HepG2 (cell line): ENCODE results near the gene PRR15L. TPM values are rescaled to one million over a fixed set of nuclear protein-coding genes. Genes with fewer than 3 reads are reported as not detected.

Experiments used
- FOXA1 ChIP-seq, 2 experiments: fragments of 450-650 bp in 1 of 2; sonication (generic) in 1 of 2; formaldehyde crosslinking in 1 of 2; IDR thresholded peaks; 2 replicates each; pipeline versions ENCODE4 v1.4.0 to v1.6.1; 2016 to 2020; ENCODE audit warnings: missing genetic modification reagents in 1 of 2
- FOXP4 ChIP-seq: sonication (generic); formaldehyde crosslinking; IDR thresholded peaks from 2 replicates; pipeline ENCODE4 v1.4.0; 2020; ENCODE audit warnings: missing genetic modification reagents
- NFAT5 ChIP-seq: sonication (generic); formaldehyde crosslinking; IDR thresholded peaks from 2 replicates; pipeline ENCODE4 v1.4.0; 2020; ENCODE audit warnings: missing genetic modification reagents
- POLR2A ChIP-seq, 2 experiments: IDR thresholded peaks; 2 replicates each; pipeline ENCODE4 v1.6.1; 2011; ENCODE audit warnings: low read depth in 2 of 2, low read length in 2 of 2, mild to moderate bottlenecking in 1 of 2, moderate library complexity in 1 of 2; ENCODE audit not compliant: insufficient read depth in 1 of 2
- RBM39 ChIP-seq: fragments of 200-400 bp; formaldehyde crosslinking; IDR thresholded peaks from one replicate; pipeline ENCODE4 v1.6.1; 2018; ENCODE audit warnings: antibody characterized with exemption, mild to moderate bottlenecking, low read depth, low read length; ENCODE audit not compliant: poor library complexity, severe bottlenecking
- XRCC5 ChIP-seq: fragments of 200-400 bp; formaldehyde crosslinking; optimal IDR thresholded peaks from 2 replicates; pipeline ENCODE3; 2017; ENCODE audit warnings: mild to moderate bottlenecking, low read length
- ZFP37 ChIP-seq: sonication (generic); formaldehyde crosslinking; IDR thresholded peaks from 2 replicates; pipeline ENCODE4 v1.4.0; 2020; ENCODE audit warnings: missing genetic modification reagents, borderline replicate concordance
- ZNF143 ChIP-seq: sonication (generic); formaldehyde crosslinking; IDR thresholded peaks from 2 replicates; pipeline ENCODE4 v1.4.0; 2020; ENCODE audit warnings: missing genetic modification reagents
- ZSCAN29 ChIP-seq: sonication (generic); formaldehyde crosslinking; conservative IDR thresholded peaks from 2 replicates; pipeline ENCODE4 v1.4.0; 2020; ENCODE audit warnings: mild to moderate bottlenecking, missing genetic modification reagents
- polyA plus RNA-seq, 8 experiments: library from polyadenylated mRNA; depleted of rRNA in 3 of 8; stranded (reverse) in 7 of 8; unstranded in 1 of 8; fragments of >200 nt; fragmentation: Illumina TruSeq in 4 of 8; extraction: Trizol in 4 of 8; gene quantifications; 2 replicates each; pipeline versions ENCODE4 v1.2.1 to v1.2.3, GENCODE V29; 2011 to 2016; ENCODE audit warnings: low read depth in 4 of 8, missing spikeins in 1 of 8, mixed read lengths in 1 of 8; ENCODE audit not compliant: insufficient read depth in 1 of 8
- total RNA-seq, 5 experiments: library from RNA; depleted of rRNA; stranded (reverse); fragments of >200 nt; fragmentation: Illumina TruSeq; extraction: Trizol; gene quantifications; 2 replicates each; pipeline ENCODE4 v1.2.3, GENCODE V29; 2016; ENCODE audit warnings: low read depth in 1 of 5
- TF ChIP-seq, protein P1 (sequence below), 2 experiments: fragments of 450-650 bp in 1 of 2; sonication (generic) in 1 of 2; formaldehyde crosslinking in 1 of 2; IDR thresholded peaks; 2 replicates each; pipeline versions ENCODE4 v1.6.1 to v1.8.0; 2016 to 2022; ENCODE audit warnings: antibody characterized with exemption in 1 of 2, mild to moderate bottlenecking in 1 of 2, missing genetic modification reagents in 1 of 2

Gene PRR15L
- total and polyA plus RNA-seq, 2 of the 13 experiments (the other 11 are each of a cell fraction or from before 2014, with no cell fraction given) = 0.44 to 2.0 TPM

DNA sequence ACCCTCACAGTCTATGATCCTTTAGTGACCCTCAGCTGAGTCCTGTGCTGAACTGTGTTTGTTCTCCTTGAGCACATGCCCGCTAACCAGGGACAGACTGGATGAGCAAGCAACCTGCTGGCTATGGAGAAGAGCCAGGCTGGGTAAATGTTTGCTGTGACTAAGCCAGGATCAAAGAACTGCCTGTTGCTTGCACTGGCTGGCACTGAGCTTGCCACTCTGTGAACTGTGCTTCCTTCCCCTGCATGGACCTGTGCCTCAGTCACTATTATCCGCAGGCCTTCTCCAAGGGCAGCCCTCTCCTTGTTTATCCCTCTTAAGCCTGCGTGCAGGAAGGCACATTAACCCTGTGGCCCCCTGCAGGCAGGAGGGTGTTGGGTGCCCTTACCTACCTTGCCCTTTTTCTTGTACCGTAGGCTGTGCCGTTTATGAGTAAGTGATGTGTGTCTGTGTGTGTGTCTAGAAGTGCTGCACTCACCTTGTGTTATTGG, 8.9 kb downstream of the PRR15L start (continued):
- TF ChIP-seq, protein P1, sequence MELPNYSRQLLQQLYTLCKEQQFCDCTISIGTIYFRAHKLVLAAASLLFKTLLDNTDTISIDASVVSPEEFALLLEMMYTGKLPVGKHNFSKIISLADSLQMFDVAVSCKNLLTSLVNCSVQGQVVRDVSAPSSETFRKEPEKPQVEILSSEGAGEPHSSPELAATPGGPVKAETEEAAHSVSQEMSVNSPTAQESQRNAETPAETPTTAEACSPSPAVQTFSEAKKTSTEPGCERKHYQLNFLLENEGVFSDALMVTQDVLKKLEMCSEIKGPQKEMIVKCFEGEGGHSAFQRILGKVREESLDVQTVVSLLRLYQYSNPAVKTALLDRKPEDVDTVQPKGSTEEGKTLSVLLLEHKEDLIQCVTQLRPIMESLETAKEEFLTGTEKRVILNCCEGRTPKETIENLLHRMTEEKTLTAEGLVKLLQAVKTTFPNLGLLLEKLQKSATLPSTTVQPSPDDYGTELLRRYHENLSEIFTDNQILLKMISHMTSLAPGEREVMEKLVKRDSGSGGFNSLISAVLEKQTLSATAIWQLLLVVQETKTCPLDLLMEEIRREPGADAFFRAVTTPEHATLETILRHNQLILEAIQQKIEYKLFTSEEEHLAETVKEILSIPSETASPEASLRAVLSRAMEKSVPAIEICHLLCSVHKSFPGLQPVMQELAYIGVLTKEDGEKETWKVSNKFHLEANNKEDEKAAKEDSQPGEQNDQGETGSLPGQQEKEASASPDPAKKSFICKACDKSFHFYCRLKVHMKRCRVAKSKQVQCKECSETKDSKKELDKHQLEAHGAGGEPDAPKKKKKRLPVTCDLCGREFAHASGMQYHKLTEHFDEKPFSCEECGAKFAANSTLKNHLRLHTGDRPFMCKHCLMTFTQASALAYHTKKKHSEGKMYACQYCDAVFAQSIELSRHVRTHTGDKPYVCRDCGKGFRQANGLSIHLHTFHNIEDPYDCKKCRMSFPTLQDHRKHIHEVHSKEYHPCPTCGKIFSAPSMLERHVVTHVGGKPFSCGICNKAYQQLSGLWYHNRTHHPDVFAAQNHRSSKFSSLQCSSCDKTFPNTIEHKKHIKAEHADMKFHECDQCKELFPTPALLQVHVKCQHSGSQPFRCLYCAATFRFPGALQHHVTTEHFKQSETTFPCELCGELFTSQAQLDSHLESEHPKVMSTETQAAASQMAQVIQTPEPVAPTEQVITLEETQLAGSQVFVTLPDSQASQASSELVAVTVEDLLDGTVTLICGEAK (IDR thresholded peaks at IDR 0.05) = no peak
- TF ChIP-seq, protein P1 (CRISPR knock-in tag; IDR thresholded peaks at IDR 0.05) = no peak
- no peak for TF ChIP-seq FOXA1 (IDR thresholded peaks at IDR 0.05)
- peak; percentile 56 for TF ChIP-seq FOXA1 (CRISPR knock-in tag; IDR thresholded peaks at IDR 0.05)
- peak in 1 of 2 experiments; percentile 45; a peak in 1 of 4 replicates for TF ChIP-seq POLR2A (IDR thresholded peaks at IDR 0.05; ENCODE audit: insufficient read depth in 1 of 2, low read depth in 2 of 2, low read length in 2 of 2)
- 0 out of 2 replicates have a peak, but pooled peaks have one; percentile 92 for TF ChIP-seq ZFP37 (CRISPR knock-in tag)
- no peak for TF ChIP-seq ZNF143 (CRISPR knock-in tag)
- peak; percentile 47 for TF ChIP-seq FOXP4 (CRISPR knock-in tag)
- TF ChIP-seq NFAT5 (CRISPR knock-in tag) = peak; percentile 57; the same call in 1 of the 2 replicates
- TF ChIP-seq ZSCAN29 (CRISPR knock-in tag) = peak; percentile 45; the same call in 1 of the 2 replicates
- TF ChIP-seq XRCC5 = peak; percentile 32
- TF ChIP-seq RBM39 = peak; percentile 4
